GM12878 (cell line): ENCODE results near the gene TRPT1.

Experiments
- HDAC2 ChIP-seq: fragments of 200-600 bp; sonication (generic); IDR thresholded peaks from 2 replicates; pipeline ENCODE4 v1.6.1; 2017
- NRF1 ChIP-seq: conservative IDR thresholded peaks from 2 replicates; pipeline ENCODE4 v1.6.1; 2011; ENCODE audit warnings: mild to moderate bottlenecking, low read depth, low read length, improper control_type of control experiment
- TF ChIP-seq, protein P1 (sequence below), 3 experiments: IDR thresholded peaks in 2 of 3; conservative IDR thresholded peaks in 1 of 3; 2 replicates each; pipeline ENCODE4 v1.5.1; 2011; ENCODE audit warnings: low read depth in 3 of 3, low read length in 3 of 3, mild to moderate bottlenecking in 3 of 3, control low read depth in 2 of 3, moderate library complexity in 2 of 3, inconsistent platforms in 1 of 3, mixed read lengths in 1 of 3; ENCODE audit not compliant: control insufficient read depth in 2 of 3, insufficient read depth in 1 of 3; ENCODE audit errors: extremely low read depth in 1 of 3
- TF ChIP-seq, protein P2 (sequence below): IDR thresholded peaks from 2 replicates; pipeline ENCODE4 v1.6.1; 2011; ENCODE audit warnings: borderline replicate concordance, low read depth, mild to moderate bottlenecking, moderate library complexity, mixed read lengths, low read length; ENCODE audit not compliant: insufficient read depth; ENCODE audit errors: extremely low read length
- TF ChIP-seq, protein P3 (sequence below): fragments of 450-650 bp; formaldehyde crosslinking; IDR thresholded peaks from 2 replicates; pipeline ENCODE4 v1.4.0; 2022; ENCODE audit warnings: mild to moderate bottlenecking, moderate library complexity

DNA sequence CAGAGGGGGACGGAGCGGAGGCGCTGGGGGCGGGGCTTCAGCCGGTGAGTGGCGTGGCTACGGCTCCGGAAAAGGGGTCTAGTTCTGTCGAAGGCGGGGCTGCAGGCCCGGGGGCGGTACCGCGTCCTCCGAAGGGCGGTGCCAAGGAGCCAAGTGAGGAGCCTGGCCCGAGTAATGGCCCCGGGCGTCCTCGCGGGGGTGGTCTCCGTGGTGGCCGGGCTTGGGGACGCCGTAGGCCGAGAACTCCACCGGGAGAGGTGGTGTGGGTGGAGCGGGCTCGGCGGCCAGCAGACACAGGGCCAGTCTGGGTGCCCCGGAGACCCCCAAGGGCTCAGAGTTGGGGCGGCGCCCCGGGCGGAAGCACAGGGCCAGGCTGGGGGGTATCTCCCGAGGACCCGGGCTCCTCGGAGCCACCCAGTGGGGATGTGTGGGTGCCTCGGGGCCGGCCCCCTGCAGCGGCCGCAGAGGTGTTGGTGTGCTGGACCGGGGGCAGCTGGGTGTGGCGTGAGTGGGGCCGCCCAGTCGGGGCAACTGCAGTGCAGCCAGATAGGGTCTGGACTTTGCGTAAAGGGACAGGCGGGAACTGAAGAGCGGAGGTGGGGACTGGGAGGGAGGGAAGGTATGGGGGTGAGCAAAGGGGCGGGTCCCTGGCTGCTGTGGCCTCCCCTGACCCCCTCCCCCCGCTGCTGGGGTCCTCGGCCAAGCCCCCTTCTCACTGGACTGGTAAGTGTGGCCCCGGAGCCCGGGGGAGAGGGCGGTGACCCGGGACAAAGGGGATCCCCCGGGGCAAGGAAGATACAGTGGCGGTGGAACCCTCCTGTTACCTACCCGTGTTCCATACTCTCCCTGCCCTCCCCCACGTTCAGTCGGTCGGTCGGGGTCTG is 15.7 kb upstream of the TRPT1 start:
- TF ChIP-seq HDAC2: no peak
- TF ChIP-seq, protein P1, sequence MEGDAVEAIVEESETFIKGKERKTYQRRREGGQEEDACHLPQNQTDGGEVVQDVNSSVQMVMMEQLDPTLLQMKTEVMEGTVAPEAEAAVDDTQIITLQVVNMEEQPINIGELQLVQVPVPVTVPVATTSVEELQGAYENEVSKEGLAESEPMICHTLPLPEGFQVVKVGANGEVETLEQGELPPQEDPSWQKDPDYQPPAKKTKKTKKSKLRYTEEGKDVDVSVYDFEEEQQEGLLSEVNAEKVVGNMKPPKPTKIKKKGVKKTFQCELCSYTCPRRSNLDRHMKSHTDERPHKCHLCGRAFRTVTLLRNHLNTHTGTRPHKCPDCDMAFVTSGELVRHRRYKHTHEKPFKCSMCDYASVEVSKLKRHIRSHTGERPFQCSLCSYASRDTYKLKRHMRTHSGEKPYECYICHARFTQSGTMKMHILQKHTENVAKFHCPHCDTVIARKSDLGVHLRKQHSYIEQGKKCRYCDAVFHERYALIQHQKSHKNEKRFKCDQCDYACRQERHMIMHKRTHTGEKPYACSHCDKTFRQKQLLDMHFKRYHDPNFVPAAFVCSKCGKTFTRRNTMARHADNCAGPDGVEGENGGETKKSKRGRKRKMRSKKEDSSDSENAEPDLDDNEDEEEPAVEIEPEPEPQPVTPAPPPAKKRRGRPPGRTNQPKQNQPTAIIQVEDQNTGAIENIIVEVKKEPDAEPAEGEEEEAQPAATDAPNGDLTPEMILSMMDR (IDR thresholded peaks at IDR 0.05 in 2 of 3, conservative IDR thresholded peaks at IDR 0.05 in 1 of 3; ENCODE audit: control insufficient read depth in 2 of 3, extremely low read depth in 1 of 3, insufficient read depth in 1 of 3, low read depth in 3 of 3, low read length in 3 of 3): no peak
- TF ChIP-seq, protein P2, sequence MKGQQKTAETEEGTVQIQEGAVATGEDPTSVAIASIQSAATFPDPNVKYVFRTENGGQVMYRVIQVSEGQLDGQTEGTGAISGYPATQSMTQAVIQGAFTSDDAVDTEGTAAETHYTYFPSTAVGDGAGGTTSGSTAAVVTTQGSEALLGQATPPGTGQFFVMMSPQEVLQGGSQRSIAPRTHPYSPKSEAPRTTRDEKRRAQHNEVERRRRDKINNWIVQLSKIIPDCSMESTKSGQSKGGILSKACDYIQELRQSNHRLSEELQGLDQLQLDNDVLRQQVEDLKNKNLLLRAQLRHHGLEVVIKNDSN: no peak
- TF ChIP-seq, protein P3, sequence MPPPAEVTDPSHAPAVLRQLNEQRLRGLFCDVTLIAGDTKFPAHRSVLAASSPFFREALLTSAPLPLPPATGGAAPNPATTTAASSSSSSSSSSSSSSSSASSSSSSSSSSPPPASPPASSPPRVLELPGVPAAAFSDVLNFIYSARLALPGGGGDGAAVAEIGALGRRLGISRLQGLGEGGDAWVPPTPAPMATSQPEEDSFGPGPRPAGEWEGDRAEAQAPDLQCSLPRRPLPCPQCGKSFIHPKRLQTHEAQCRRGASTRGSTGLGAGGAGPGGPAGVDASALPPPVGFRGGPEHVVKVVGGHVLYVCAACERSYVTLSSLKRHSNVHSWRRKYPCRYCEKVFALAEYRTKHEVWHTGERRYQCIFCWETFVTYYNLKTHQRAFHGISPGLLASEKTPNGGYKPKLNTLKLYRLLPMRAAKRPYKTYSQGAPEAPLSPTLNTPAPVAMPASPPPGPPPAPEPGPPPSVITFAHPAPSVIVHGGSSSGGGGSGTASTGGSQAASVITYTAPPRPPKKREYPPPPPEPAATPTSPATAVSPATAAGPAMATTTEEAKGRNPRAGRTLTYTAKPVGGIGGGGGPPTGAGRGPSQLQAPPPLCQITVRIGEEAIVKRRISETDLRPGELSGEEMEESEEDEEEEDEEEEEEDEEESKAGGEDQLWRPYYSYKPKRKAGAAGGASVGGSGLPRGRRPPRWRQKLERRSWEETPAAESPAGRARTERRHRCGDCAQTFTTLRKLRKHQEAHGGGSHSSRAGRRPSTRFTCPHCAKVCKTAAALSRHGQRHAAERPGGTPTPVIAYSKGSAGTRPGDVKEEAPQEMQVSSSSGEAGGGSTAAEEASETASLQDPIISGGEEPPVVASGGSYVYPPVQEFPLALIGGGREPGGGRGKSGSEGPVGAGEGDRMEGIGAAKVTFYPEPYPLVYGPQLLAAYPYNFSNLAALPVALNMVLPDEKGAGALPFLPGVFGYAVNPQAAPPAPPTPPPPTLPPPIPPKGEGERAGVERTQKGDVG (CRISPR knock-in tag): no peak
- no peak for TF ChIP-seq NRF1
